MCF 10A (cell line): ENCODE results near the gene ARHGEF19. TPM values are rescaled to one million over a fixed set of nuclear protein-coding genes. Genes with fewer than 3 reads are reported as not detected.

Experiments used
- BruUV-seq: library from RNA; stranded (reverse); fragments of 400-500 nt; replicated peaks from 2 replicates; lab custom pipeline; 2021; lab: Mats Ljungman, UMichigan
- CTCF ChIA-PET: fragments of 300-600 bp; sonication (Branson Sonifier 250); formaldehyde crosslinking; extraction: SDS; loops from one replicate; lab custom pipeline; 2021; ENCODE audit warnings: antibody characterized with exemption, inconsistent platforms; lab: Yijun Ruan, JAX
- POLR2A ChIA-PET: fragments of 300-600, 350-650 bp; sonication (Branson Sonifier 250); formaldehyde crosslinking; extraction: SDS; loops from one replicate; lab custom pipeline; 2020; ENCODE audit warnings: antibody characterized with exemption, inconsistent platforms; lab: Yijun Ruan, JAX
- DNase-seq: peaks from one replicate; pipeline ENCODE4 v3.0.0-alpha.2; 2018; ENCODE audit not compliant: unreplicated experiment
- H3K27ac Mint-ChIP-seq: one replicate; pipeline ENCODE4 v1.8.0; 2022; ENCODE audit warnings: mild to moderate bottlenecking, low read depth, mixed read lengths; ENCODE audit not compliant: unreplicated experiment
- H3K27me3 Mint-ChIP-seq: one replicate; pipeline ENCODE4 v1.8.0; 2022; ENCODE audit warnings: mixed read lengths; ENCODE audit not compliant: insufficient read depth, unreplicated experiment
- H3K36me3 Mint-ChIP-seq: one replicate; pipeline ENCODE4 v1.8.0; 2022; ENCODE audit warnings: mild to moderate bottlenecking, moderate library complexity, mixed read lengths; ENCODE audit not compliant: insufficient read depth, unreplicated experiment
- H3K4me1 Mint-ChIP-seq: one replicate; pipeline ENCODE4 v1.8.0; 2022; ENCODE audit warnings: mixed read lengths; ENCODE audit not compliant: insufficient read depth, unreplicated experiment
- H3K4me3 Mint-ChIP-seq: one replicate; pipeline ENCODE4 v1.8.0; 2022; ENCODE audit warnings: mild to moderate bottlenecking, moderate library complexity, mixed read lengths; ENCODE audit not compliant: unreplicated experiment
- H3K9me3 Mint-ChIP-seq: one replicate; pipeline ENCODE4 v1.8.0; 2022; ENCODE audit warnings: mixed read lengths; ENCODE audit not compliant: unreplicated experiment
- CTCF ChIP-seq: fragments of 200-600 bp; IDR thresholded peaks from one replicate; pipeline ENCODE4 v1.8.0; 2022; ENCODE audit warnings: antibody characterized with exemption, mild to moderate bottlenecking; ENCODE audit not compliant: unreplicated experiment
- intact Hi-C: fragments of 100-400 bp; cut with micrococcal nuclease; formaldehyde crosslinking; loops from 2 replicates; pipeline ENCODE4 v1.14.1; 2022
- total RNA-seq: library from RNA; stranded (reverse); gene quantifications from 2 replicates; pipeline ENCODE4 v1.2.3, GENCODE V29; 2022

The ARHGEF19 gene
- total RNA-seq, 1 experiment from 2014 or later: 1.9 TPM

GRCh38 chr1:16233431-16233830 is 21.0 kb upstream of the ARHGEF19 start:
- Mint-ChIP-seq H3K27me3 (no peaks in the 10 kb centered on the region), H3K27ac (no peak overlapping the region), H3K4me3 (no peak overlapping the region), H3K9me3 (no peaks in the 10 kb centered on the region), H3K4me1 (peaks cover 11% of the 10 kb centered on the region), H3K36me3 (peaks cover 6% of the 10 kb centered on the region)
- no peak for DNase-seq
- ChIA-PET POLR2A (interaction anchor here (1.4 kb wide), 1 partner anchor 10 kb away, joined by 4 read pairs; no protein-coding TSS in a partner anchor), CTCF (interaction anchor here (0.6 to 4.6 kb wide), 3 partner anchors 11 to 226 kb away, joined by 3 to 18 read pairs (median 5); no protein-coding TSS in a partner anchor)
- BruUV-seq: no TSS peak
- no peak for TF ChIP-seq CTCF
- intact Hi-C loops: no loop called here

GRCh38 chr1:16232316-16232710 is 19.9 kb upstream of the ARHGEF19 start:
- DNase-seq: no peak
- CTCF ChIA-PET: interaction anchor here (1.4 kb wide), 1 partner anchor 154 kb away, joined by 5 read pairs; no protein-coding TSS in a partner anchor
- no peak for TF ChIP-seq CTCF
- Mint-ChIP-seq H3K27me3 (no peaks in the 10 kb centered on the region), H3K4me1 (peaks cover 9% of the 10 kb centered on the region), H3K36me3 (peaks cover 6% of the 10 kb centered on the region), H3K4me3 (no peak overlapping the region), H3K9me3 (no peaks in the 10 kb centered on the region), H3K27ac (no peak overlapping the region)
- no TSS peak for BruUV-seq
- POLR2A ChIA-PET: interaction anchor here (0.7 kb wide), 2 partner anchors 33 to 120 kb away, joined by 3 read pairs; no protein-coding TSS in a partner anchor
- intact Hi-C loops: no loop called here

GRCh38 chr1:16231331-16232315 is 19.2 kb upstream of the ARHGEF19 start:
- peaks cover 7% of the 10 kb centered on the region for H3K4me1 Mint-ChIP-seq
- intact Hi-C loops: no loop called here
- no peaks in the 10 kb centered on the region for H3K27me3 Mint-ChIP-seq
- POLR2A ChIA-PET: no interaction called here
- TF ChIP-seq CTCF: no peak
- DNase-seq: no peak
- CTCF ChIA-PET: no interaction called here
- no peak overlapping the region for H3K4me3 Mint-ChIP-seq
- peaks cover 6% of the 10 kb centered on the region for H3K36me3 Mint-ChIP-seq
- H3K27ac Mint-ChIP-seq: no peak overlapping the region
- BruUV-seq: no TSS peak
- H3K9me3 Mint-ChIP-seq: no peaks in the 10 kb centered on the region

GRCh38 chr1:16230744-16231143 is 18.3 kb upstream of the ARHGEF19 start:
- Mint-ChIP-seq H3K27me3 (no peaks in the 10 kb centered on the region), H3K9me3 (no peaks in the 10 kb centered on the region), H3K36me3 (peaks cover 6% of the 10 kb centered on the region), H3K4me3 (no peak overlapping the region), H3K4me1 (peaks cover under 1% of the 10 kb centered on the region), H3K27ac (no peak overlapping the region)
- intact Hi-C loops: no loop called here
- no peak for TF ChIP-seq CTCF
- no peak for DNase-seq
- TSS peak; percentile 23 for BruUV-seq
- CTCF ChIA-PET: interaction anchor here (0.6 kb wide), 1 partner anchor 857 kb away, joined by 3 read pairs; no protein-coding TSS in a partner anchor
- POLR2A ChIA-PET: no interaction called here
